Transverse colon (tissue), 4 donors: ENCODE results near the gene FAM50B. TPM values are rescaled to one million over a fixed set of nuclear protein-coding genes. Genes with fewer than 3 reads are reported as not detected.

ENCODE experiments used
- DNase-seq: peaks from one replicate; pipeline ENCODE4 v3.0.0-alpha.2; 2019
- H3K27ac ChIP-seq, 4 donors: fragments of 200-600 bp; sonication (generic); 2 replicates each; pipeline ENCODE4 v1.5.1; 2016 to 2018; ENCODE audit warnings: inconsistent platforms in 4 of 4
- H3K27me3 ChIP-seq: fragments of 200-600 bp; sonication (generic); 2 replicates; pipeline ENCODE4 v1.5.1; 2017; ENCODE audit warnings: inconsistent platforms
- H3K36me3 ChIP-seq, 4 donors: fragments of 200-600 bp; sonication (generic); 2 replicates each; pipeline ENCODE4 v1.5.1; 2017 to 2019; ENCODE audit warnings: inconsistent platforms in 4 of 4
- H3K4me1 ChIP-seq, 4 donors: fragments of 200-600 bp; sonication (generic); 2 replicates each; pipeline ENCODE4 v1.5.1; 2017 to 2020; ENCODE audit warnings: inconsistent platforms in 4 of 4
- H3K4me3 ChIP-seq, 4 donors: fragments of 200-600 bp; sonication (generic); 1 replicate in 1 of 4; 2 replicates in 3 of 4; pipeline versions ENCODE4 v1.5.1 to v1.6.1; 2017 to 2019; ENCODE audit warnings: inconsistent platforms in 4 of 4
- H3K9me3 ChIP-seq, 2 donors: fragments of 200-600 bp; sonication (generic); 2 replicates each; pipeline ENCODE4 v1.5.1; 2017 to 2019; ENCODE audit warnings: inconsistent platforms in 2 of 2
- CTCF ChIP-seq, 5 experiments: fragments of 200-600 bp in 3 of 5; fragments of 450-650 bp in 2 of 5; sonication (generic) in 3 of 5; IDR thresholded peaks; 1 replicate in 2 of 5; 2 replicates in 3 of 5; pipeline ENCODE4 v1.5.1; 2016 to 2017; ENCODE audit warnings: antibody characterized with exemption in 5 of 5, inconsistent platforms in 3 of 5, mild to moderate bottlenecking in 2 of 5, moderate library complexity in 1 of 5
- EP300 ChIP-seq: sonication (generic); formaldehyde crosslinking; IDR thresholded peaks from one replicate; pipeline ENCODE4 v1.6.1; 2017; ENCODE audit warnings: antibody characterized with exemption, low read depth
- POLR2A ChIP-seq: fragments of 450-650 bp; IDR thresholded peaks from one replicate; pipeline ENCODE4 v1.6.1; 2016; ENCODE audit warnings: antibody characterized with exemption, mild to moderate bottlenecking, moderate library complexity
- POLR2AphosphoS5 ChIP-seq, 3 donors: sonication (generic); formaldehyde crosslinking; IDR thresholded peaks; one replicate each; pipeline ENCODE4 v1.6.1; 2016; ENCODE audit warnings: antibody characterized with exemption in 3 of 3
- WGBS, 2 donors: methylation state at CpG; one replicate each; pipeline ENCODE4 v1.1.5; 2018; ENCODE audit warnings: low coverage in 1 of 2; 5-methylcytosine and 5-hydroxymethylcytosine counted together
- in situ Hi-C, 4 donors: fragments of 200-750 bp; cut with MboI; loops; one replicate each; pipeline versions ENCODE4 v1.15.0 to v1.15.1; 2017; ENCODE audit warnings: low sequenced_read_pairs in 3 of 4, low pct_ligation_motif_present in 1 of 4, low pct_unique_long_range_greater_than_20kb in 1 of 4
- intact Hi-C: fragments of 100-400 bp; cut with DNase I; formaldehyde crosslinking; loops from one replicate; pipeline ENCODE4 v1.15.1; 2023; ENCODE audit warnings: low total_unique reads
- total RNA-seq, 4 donors: library from RNA; depleted of rRNA; stranded (reverse); fragments of >200 nt; gene quantifications; one replicate each; pipeline ENCODE4 v1.1.0, GENCODE V29; 2016

Gene FAM50B
- total RNA-seq, 4 donors from 2014 or later = 3.4 to 6.4 (median 5.2) TPM; not detected in 1

- intact Hi-C loops = no loop called here
- Histone ChIP-seq H3K4me1 (peaks cover 0 to 10% (median 5%) of the 10 kb centered on the region in 4 donors), H3K9me3 (no peaks in the 10 kb centered on the region), H3K4me3 (no peak overlapping the region), H3K36me3 (no peaks in the 10 kb centered on the region), H3K27me3 (no peaks in the 10 kb centered on the region), H3K27ac (peak overlapping the region in 3 of 4 donors; percentile 23 to 54 (median 52))
- in situ Hi-C loops = no loop called here
- WGBS, 2 donors = 88 to 90% methylated on average over 3 of the region's 3 CpGs
- DNase-seq = no peak
- no peak for TF ChIP-seq POLR2A
- TF ChIP-seq EP300 = no peak
- no peak for TF ChIP-seq POLR2AphosphoS5 (IDR thresholded peaks at IDR 0.05)
- TF ChIP-seq CTCF (IDR thresholded peaks at IDR 0.05) = no peak
Observed at GRCh38 chr6:3808199-3808598, 41.0 kb upstream of the FAM50B start.

GRCh38 chr6:3808759-3809514 lies 40.2 kb upstream of the FAM50B start:
- no peak overlapping the region for H3K4me3 ChIP-seq
- peak; percentile 22 for DNase-seq
- no peaks in the 10 kb centered on the region for H3K9me3 ChIP-seq
- H3K4me1 ChIP-seq = peaks cover 0 to 10% (median 6%) of the 10 kb centered on the region in 4 donors
- in situ Hi-C loops (no loop called here), intact Hi-C loops (no loop called here)
- H3K36me3 ChIP-seq = no peaks in the 10 kb centered on the region
- H3K27me3 ChIP-seq = no peaks in the 10 kb centered on the region
- WGBS, 2 donors = 68% methylated on average over 7 of the region's 7 CpGs; no CpG with 5 or more reads in 1 of the 2 donors
- TF ChIP-seq EP300 (no peak), POLR2AphosphoS5 (IDR thresholded peaks at IDR 0.05) (peak in 1 of 3 donors; percentile 20), CTCF (IDR thresholded peaks at IDR 0.05) (no peak), POLR2A (no peak)
- peak overlapping the region in 3 of 4 donors; percentile 23 to 54 (median 52) for H3K27ac ChIP-seq

- in situ Hi-C loops = no loop called here
- TF ChIP-seq POLR2A = no peak
- no peak for TF ChIP-seq CTCF (IDR thresholded peaks at IDR 0.05)
- TF ChIP-seq EP300 = no peak
- no peak for TF ChIP-seq POLR2AphosphoS5 (IDR thresholded peaks at IDR 0.05)
- intact Hi-C loops = no loop called here
- 83 to 100% methylated on average over 1 of the region's 1 CpG for WGBS, 2 donors
- Histone ChIP-seq H3K4me1 (peaks cover 0 to 8% (median 6%) of the 10 kb centered on the region in 4 donors), H3K27ac (peak overlapping the region in 2 of 4 donors; percentile 52 to 54), H3K36me3 (no peaks in the 10 kb centered on the region), H3K4me3 (no peak overlapping the region), H3K9me3 (no peaks in the 10 kb centered on the region), H3K27me3 (no peaks in the 10 kb centered on the region)
- no peak for DNase-seq
Observed at GRCh38 chr6:3809515-3809891, 39.7 kb upstream of the FAM50B start.

GRCh38 chr6:3809982-3810381 lies 39.2 kb upstream of the FAM50B start:
- TF ChIP-seq EP300 (no peak), CTCF (IDR thresholded peaks at IDR 0.05) (no peak), POLR2AphosphoS5 (IDR thresholded peaks at IDR 0.05) (no peak)
- Histone ChIP-seq H3K27ac (no peak overlapping the region), H3K36me3 (no peaks in the 10 kb centered on the region), H3K4me1 (peaks cover 0 to 8% (median 6%) of the 10 kb centered on the region in 4 donors), H3K9me3 (no peaks in the 10 kb centered on the region), H3K4me3 (no peak overlapping the region), H3K27me3 (no peaks in the 10 kb centered on the region)
- in situ Hi-C loops (no loop called here), intact Hi-C loops (no loop called here)
- WGBS, 2 donors = 93% methylated on average over 9 of the region's 9 CpGs; no CpG with 5 or more reads in 1 of the 2 donors
- DNase-seq = no peak
